ENCODE results near the gene GRID1.

Gene GRID1

DNA sequence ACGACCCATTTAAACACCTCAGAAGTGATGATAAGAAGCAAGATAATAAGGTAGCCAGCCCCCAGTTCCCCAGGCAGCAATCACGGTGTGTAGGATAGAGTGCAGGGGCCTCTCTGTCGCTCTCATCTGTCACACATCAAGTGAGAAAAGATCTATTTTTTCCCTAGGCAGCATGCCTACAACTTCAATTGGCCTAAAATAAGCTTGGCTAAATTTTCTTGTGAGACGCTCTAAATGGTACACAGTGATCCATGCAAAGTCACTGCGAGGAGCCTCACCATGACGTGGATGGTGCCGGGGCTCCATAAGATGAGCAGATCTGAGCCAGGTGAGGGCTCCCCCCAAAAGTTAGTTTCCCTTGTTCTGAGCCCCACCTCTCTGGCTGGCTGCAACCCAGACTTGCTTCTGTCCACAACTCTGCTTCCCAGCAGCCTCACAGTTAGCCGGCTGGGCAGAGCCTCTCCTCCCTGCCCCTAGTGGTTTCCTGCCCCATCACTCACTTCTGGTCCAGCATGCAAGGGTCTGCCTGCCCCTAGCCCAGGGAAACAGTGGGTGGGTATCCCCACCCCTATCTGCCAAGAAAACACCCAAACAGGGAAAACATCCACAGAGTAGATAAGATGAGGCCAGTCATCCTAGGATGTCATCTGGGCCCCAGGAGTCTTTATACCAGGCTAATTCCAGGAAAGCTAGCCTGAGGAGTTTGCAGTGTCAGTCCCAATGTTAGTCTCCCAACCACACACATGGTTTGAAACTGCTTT is 342.1 kb downstream of the GRID1 start:
- DNase-seq, result no peak

GRCh38 chr10:86023931-86024280 is 342.7 kb downstream of the GRID1 start:
- no peak for DNase-seq

- no peak for DNase-seq
Measured at GRCh38 chr10:86023336-86023735, 343.3 kb downstream of the GRID1 start.

GRCh38 chr10:86022906-86023305 is 343.7 kb downstream of the GRID1 start:
- no peak for DNase-seq

- DNase-seq, result no peak
Measured at GRCh38 chr10:86020134-86020533, 346.5 kb downstream of the GRID1 start.

- no peak for DNase-seq
Measured at GRCh38 chr10:86019141-86019540, 347.5 kb downstream of the GRID1 start.

DNA sequence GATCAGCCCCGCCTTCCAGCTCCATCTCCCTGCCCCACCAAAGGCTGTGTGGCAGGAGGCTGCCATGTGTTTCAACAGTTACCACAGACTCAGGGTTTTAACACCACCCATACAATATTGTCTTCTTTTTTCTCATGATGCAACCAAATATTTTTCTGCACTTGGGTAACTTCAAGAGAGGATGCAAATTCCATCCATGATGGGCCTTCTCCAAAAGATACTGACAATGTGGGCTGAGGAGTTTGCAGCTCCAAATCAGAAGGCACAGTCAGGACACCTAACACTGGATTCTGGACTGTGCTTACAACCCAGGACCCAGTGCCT is 347.9 kb downstream of the GRID1 start:
- no peak for DNase-seq

DNA sequence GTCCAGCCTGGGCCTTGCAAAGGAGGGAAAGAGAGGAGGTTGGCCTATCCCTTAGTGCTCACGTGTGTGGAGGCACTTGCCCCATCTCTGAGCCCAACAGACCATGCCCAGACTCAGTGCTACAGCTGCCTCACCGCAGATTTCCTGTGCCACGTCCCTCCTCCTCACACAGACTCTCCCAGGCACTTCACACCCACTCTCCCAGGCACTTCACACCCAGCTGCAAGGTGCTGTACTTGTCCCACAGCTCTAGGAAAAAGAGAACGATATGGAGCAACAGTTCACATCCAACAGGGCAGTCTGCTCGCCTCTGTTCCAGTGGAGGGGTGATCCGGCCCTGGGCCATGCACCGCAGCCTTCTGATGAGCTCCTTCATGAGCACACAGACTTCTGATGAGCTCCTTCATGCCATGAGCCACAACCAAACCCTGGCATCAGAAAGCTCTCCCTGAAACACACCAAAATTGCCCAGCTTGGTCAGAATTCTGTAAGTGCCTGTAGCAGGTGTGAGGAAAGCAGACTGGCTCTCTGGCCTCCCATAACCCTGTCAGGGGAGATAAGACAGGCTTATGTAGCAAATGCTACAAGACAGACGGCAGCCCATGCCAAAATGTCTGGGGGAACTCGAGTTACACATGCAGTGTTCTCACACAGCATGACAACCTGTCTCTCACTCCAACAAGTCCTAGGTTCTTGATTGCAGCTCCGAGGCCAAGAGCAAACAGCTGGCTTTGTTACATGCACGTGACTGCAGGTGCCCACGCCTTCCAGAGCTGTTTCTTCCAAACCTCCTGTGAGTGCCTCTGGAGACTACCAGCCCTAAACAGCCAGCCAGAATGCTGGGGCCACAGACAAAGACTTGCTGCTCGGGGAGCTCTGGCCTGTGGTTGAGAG is 348.5 kb downstream of the GRID1 start:
- no peak for DNase-seq

DNA sequence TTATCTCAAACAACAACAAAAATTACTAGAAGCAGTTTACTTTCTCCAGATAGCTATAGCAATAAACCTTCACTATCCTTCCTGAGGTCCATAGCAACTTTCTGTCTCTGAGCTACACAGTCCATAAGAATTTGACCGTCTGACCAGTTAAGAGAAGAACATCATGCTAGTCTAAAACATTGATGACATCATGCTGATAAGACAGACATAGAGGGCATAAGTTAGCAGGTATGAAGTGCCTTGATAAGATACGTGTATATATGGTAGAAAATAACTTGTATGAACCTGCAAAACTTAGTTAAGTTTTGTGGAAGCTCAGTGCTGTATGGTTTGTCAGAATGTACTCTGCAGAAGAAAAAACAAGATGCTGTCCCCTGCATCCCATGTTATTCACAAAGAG is 353.0 kb downstream of the GRID1 start:
- no peak for DNase-seq

- DNase-seq, result no peak
Measured at GRCh38 chr10:86007171-86007570, 359.4 kb downstream of the GRID1 start.

DNA sequence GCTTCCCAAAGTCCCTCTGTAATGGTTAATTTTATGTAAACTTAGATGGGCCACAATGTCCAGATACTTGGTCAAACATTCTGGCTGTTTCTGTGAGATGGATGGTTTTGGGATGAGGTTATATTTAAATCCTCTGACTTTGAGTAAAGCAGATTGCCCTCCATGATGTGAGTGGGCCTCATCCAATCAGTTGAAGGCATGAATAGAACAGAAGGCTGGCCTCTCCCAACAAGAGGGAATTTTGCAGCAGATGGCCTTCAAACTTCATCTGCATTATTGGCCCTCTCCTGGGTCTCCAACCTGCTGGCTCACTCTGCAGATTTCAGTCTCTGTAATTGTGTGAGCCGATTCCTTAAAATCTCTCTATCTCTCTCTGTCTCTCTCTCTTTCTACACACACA is 362.3 kb downstream of the GRID1 start:
- DNase-seq, result no peak

DNA sequence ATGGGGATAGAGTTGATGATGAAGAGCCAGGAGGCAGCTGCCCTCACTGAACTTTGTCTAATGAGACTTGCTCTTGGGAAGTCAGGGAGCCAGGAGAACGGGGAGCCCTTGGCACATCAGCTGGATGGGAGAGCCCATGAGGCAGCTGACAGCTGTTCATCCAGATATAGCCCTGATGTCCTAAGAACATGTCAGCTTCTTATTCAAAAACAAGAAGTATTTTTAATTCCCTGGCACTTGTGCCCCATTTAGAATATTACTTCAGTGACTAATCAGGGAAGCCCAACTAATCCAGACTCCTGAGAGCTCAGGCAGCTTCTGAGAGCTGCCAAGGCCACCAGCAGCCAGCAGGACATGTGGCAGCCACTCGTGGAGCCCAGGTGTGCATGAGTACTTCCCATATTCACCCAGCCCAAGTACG is 363.4 kb downstream of the GRID1 start:
- no peak for DNase-seq

- no peak for DNase-seq
Measured at GRCh38 chr10:86001521-86001920, 365.1 kb downstream of the GRID1 start.

DNA sequence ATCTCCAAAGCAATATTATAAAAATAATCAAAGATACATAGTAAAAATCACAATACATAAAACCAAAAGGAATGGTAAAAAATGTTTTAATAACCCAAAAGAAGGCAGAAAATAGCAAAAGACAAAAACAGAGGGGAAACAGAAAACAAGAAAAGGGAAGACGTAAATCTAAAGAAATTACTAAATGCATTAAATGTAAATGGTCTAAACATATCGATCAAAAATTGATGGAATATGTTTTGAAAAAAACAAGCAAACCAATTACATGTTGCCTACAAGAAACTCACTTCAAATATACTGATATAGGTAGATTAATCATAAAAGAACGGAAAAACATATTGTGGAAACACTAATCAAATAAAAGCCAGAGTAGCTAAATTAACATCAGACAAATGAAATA is 369.1 kb downstream of the GRID1 start:
- DNase-seq, result no peak

GRCh38 chr10:85995791-85996190 is 370.8 kb downstream of the GRID1 start:
- no peak for DNase-seq

- no peak for DNase-seq
Measured at GRCh38 chr10:85993840-85994507, 372.6 kb downstream of the GRID1 start.

GRCh38 chr10:85993140-85993539 is 373.5 kb downstream of the GRID1 start:
- DNase-seq, result no peak

GRCh38 chr10:85992324-85992723 is 374.3 kb downstream of the GRID1 start:
- DNase-seq, result no peak

- DNase-seq, result no peak
Measured at GRCh38 chr10:85986777-85987176, 379.8 kb downstream of the GRID1 start.

- DNase-seq, result no peak
Measured at GRCh38 chr10:85983051-85983450, 383.5 kb downstream of the GRID1 start.

- DNase-seq, result no peak
Measured at GRCh38 chr10:85979598-85979997, 387.0 kb downstream of the GRID1 start.

DNA sequence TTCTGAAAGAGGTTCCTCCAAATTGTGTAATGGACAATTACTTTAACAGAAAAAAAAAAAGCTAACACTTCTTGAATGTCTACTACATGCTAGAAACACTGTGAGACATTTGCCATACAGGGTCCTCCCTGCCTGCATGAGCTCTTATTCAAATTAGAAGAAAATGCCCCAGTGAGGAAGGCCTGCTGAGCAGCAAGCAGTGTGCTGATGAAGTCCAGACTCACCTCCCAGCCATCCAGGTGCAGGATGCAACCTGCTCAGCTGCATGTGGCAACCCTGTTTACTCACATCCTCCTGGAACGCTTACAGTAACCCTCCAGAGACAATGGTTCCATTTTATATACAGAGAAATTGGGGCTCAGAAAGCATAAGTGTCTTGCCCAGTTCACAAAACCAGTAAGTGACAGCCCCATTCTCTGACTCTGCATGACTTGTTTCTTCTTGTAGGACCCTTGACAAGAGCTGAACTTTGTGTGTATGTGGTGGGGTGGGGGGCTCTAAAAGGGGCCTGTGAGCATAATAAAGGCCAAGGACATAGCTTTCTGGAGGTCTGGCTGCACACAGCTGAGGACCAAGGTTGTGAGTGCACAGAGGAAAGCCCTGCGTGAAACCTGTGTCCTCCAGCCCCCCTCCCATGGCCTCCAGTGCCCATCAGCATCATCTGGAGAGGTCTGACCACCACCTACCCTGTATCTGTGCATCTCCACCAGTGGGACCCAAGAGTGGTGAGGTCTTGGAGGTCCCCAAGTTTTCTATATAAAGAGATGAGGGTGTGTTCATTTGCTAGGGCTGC is 387.8 kb downstream of the GRID1 start:
- DNase-seq, result no peak

- DNase-seq, result no peak
Measured at GRCh38 chr10:85977642-85978041, 389.0 kb downstream of the GRID1 start.
